NT2/D1 (cell line): ENCODE data around the gene TMEM151A.
"Not testable (repeated sequence)": the region's sequence is repeated elsewhere in the genome, so short reads cannot be mapped to it uniquely, and the experiment has no call there.

ENCODE experiments used
- SUZ12 ChIP-seq: IDR thresholded peaks from 2 replicates; pipeline ENCODE4 v1.6.1; 2011; ENCODE audit not compliant: insufficient read length, insufficient read depth; ENCODE audit errors: extremely low read depth
- YY1 ChIP-seq: IDR thresholded peaks from 2 replicates; pipeline ENCODE4 v1.6.1; 2011; ENCODE audit not compliant: insufficient read length, insufficient read depth
- ZNF274 ChIP-seq: IDR thresholded peaks from 2 replicates; pipeline ENCODE4 v1.6.1; 2011; ENCODE audit warnings: mild to moderate bottlenecking, low read depth, low read length

- not testable (repeated sequence) for TF ChIP-seq ZNF274, YY1, SUZ12
Measured at GRCh38 chr11:66253081-66253480, 38.6 kb upstream of the TMEM151A start.
